Cerebellar cortex (tissue), 1 donor: ENCODE results near the gene UBL3.

Source experiments
- DNase-seq: peaks from one replicate; pipeline ENCODE4 v3.0.0-alpha.2; 2015; ENCODE audit warnings: low spot score

UBL3 gene

GRCh38 chr13:29857085-29857484 is 6.7 kb upstream of the UBL3 start:
- DNase-seq = no peak

DNA sequence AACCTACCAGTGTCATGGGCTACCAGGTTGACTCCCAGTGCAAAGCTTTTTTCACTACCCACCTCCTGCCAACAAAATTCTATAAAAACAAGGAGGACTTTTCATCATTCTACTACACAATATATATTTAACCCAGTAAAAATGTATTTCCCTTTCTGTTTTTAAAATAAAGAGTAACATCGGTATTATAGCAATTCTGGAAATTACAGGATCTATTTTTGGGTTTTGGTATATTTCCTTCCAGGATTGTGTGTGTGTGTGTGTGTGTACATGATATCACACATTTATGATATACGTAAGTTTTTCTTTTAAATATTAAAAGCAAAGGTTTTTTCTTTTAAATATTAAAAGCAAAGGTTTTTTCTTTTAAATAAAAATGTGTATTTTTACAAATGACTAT is 6.0 kb upstream of the UBL3 start:
- DNase-seq = no peak

DNA sequence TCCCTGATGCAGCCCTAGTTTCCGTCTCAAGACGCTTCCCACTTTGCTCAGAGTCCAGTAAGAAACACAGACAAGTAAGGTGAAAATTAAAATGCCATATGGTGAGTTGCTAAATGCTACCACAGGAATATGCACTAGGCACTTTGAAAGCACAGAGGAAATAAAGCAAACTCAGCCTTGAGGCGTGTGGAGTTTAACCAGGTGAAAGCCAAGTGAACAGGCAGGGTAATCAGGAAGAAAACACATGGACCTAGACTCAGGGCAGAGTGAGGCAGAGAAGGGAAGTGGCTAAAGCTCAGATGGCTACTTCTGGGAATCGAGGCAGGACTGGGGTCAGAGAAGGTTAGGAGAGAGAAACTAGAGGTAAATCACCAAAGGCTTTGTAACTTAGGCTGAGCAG is 5.4 kb upstream of the UBL3 start:
- DNase-seq = no peak

GRCh38 chr13:29855009-29855408 is 4.6 kb upstream of the UBL3 start:
- DNase-seq = no peak

- DNase-seq = no peak
Measured at GRCh38 chr13:29853131-29853530, 2.7 kb upstream of the UBL3 start.

- DNase-seq = no peak
Measured at GRCh38 chr13:29852472-29853054, 2.1 kb upstream of the UBL3 start.

DNA sequence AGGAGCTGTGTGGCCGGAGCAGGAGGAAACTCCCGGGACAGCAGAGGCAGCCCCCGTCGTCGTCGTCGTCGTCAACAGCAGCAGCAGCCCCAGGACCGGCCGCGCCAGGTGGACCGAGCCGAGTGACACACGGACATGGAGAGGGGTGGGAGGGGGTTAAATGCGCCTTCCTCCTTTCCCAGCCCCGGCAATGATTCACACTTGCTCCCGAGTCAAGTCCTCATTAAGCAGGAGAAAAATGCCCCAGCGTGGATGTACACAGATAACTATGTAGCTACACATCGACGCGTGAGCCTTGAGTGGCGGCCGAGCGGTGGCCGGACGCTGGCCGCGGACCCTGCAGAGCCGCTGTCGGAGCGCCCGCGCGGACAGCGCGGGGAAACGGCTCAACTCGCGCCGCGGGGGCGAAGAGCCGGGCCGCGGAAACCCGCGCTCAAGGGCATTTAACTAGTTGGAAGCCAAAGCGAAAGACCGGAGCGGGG is 645 bp downstream of the UBL3 start:
- peak; percentile 52 for DNase-seq

GRCh38 chr13:29849071-29849631 is 1.3 kb downstream of the UBL3 start:
- DNase-seq = peak; percentile 67

- peak; percentile 75 for DNase-seq
Measured at GRCh38 chr13:29847501-29847983, 2.9 kb downstream of the UBL3 start.

- DNase-seq = peak; percentile 36
Measured at GRCh38 chr13:29846475-29847256, 3.8 kb downstream of the UBL3 start.

GRCh38 chr13:29845440-29846056 is 4.9 kb downstream of the UBL3 start:
- peak; percentile 24 for DNase-seq

DNA sequence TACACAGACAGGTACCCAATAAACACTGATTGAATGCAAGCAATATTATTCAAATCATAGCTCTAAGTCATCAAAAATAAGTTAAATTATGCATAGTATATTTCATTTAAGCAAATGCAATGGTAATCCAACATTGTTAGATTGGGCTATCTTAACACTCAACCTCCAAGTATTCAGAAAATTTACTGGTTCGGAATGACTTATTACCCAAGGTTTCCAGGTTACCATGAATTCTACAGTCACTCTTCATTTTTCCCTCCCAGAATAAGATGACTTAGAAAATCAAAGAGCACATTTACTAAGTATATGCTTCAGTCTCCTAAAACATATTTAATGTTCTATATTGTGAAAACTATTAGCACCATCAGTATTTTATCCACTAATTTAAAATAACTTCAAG is 6.0 kb downstream of the UBL3 start:
- DNase-seq = no peak

GRCh38 chr13:29840585-29840984 is 9.8 kb downstream of the UBL3 start:
- DNase-seq = no peak

- no peak for DNase-seq
Measured at GRCh38 chr13:29835280-29836061, 14.9 kb downstream of the UBL3 start.

GRCh38 chr13:29832761-29833298 is 17.6 kb downstream of the UBL3 start:
- no peak for DNase-seq

DNA sequence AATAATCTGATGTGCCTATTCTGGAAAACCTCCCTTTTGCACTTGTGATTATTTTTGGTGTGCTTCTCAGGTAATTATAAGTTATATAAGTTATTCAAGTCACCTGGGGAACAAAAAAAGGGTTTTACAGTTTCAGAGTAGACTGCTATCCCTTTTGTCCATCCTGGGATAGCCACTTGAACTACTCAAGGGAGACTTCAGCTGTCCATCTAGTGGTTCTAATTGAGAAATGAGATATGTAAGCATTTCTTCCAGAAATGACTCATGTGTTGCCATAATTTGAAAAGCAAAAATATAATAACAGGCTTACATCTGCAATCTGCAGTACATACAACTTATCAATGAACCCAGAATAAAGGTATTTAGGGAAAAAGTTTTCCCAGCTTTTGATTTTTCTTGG is 20.4 kb downstream of the UBL3 start:
- no peak for DNase-seq

- DNase-seq = no peak
Measured at GRCh38 chr13:29819143-29819542, 31.3 kb downstream of the UBL3 start.

- DNase-seq = peak; percentile 82
Measured at GRCh38 chr13:29817604-29818378, 32.6 kb downstream of the UBL3 start.

GRCh38 chr13:29816715-29817114 is 33.7 kb downstream of the UBL3 start:
- no peak for DNase-seq

GRCh38 chr13:29815336-29815735 is 35.1 kb downstream of the UBL3 start:
- no peak for DNase-seq

DNA sequence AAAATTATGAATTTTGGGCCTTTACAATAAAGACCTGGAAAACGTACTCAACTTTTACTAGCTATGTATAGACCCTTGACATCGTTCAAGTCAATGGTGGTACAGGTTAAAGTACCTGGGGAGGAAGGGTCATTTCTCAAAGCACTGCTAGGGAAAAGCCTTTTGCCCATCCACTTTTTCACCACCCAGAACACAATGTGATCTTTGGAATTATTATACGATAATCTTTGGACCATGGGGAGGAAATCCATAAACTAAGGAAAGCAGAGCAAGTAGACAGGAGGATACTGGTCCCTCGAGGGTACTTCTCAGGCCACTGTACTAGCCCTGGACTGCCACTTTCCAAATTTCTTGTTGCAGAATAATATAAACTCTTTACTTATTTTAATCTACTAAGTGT is 39.5 kb downstream of the UBL3 start:
- DNase-seq = no peak
